Measurements from ENCODE around the gene USP17L17.
"Not testable (repeated sequence)": the region's sequence is repeated elsewhere in the genome, so short reads cannot be mapped to it uniquely, and the experiment has no call there.

The USP17L17 gene

DNA sequence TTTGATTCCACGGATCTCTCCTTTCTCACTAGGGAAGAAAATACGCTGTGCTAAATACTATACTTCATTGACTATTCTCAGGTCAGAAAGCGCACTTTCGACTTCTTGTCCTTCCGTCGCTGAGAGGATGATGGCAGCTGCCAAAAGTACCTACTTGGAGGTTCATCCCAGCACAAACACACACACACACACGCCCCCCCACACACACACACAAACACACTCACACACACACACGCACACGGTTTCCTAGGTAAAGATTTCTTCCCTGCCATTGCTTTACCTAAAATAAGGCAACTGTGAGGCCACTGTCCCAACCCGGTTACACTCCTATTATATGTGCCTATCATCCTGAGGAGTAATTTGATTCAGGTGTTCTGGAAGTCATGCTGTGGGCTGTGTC, 28.0 kb downstream of the USP17L17 start:
- not testable (repeated sequence) for H3K4me3 ChIP-seq (ENCODE audit: low read depth, low read length, poor library complexity, severe bottlenecking); H3K27ac ChIP-seq (ENCODE audit: low read depth, low read length, poor library complexity, severe bottlenecking); H3K9me2 ChIP-seq (ENCODE audit: low read depth, low read length); H3K4me1 ChIP-seq (ENCODE audit: insufficient read depth, low read length, severe bottlenecking); H4K20me1 ChIP-seq (ENCODE audit: insufficient read depth, low read length); H2AFZ ChIP-seq (ENCODE audit: low read length); H3K79me2 ChIP-seq (ENCODE audit: insufficient read depth, low read length); H3K27me3 ChIP-seq (ENCODE audit: insufficient read depth, low read length); H3F3A ChIP-seq (ENCODE audit: insufficient read depth, low read length); H3K9me3 ChIP-seq (ENCODE audit: low read length); H3K36me3 ChIP-seq (ENCODE audit: insufficient read depth, low read length); H3K9ac ChIP-seq (ENCODE audit: low read length); H3K4me2 ChIP-seq (ENCODE audit: low read length)

All from OCI-LY1 (cell line).